Thyroid gland (tissue), 4 donors: Measurements from ENCODE around the gene CABP2.
A peak's percentile ranks its signal among the peaks of the same experiment; 100 is the strongest.

Experiments
- POLR2A ChIP-seq, 2 donors: fragments of 450-650 bp; IDR thresholded peaks; one replicate each; pipeline ENCODE4 v1.6.1; 2017; ENCODE audit warnings: antibody characterized with exemption in 2 of 2, mild to moderate bottlenecking in 2 of 2, moderate library complexity in 1 of 2
- TF ChIP-seq, protein P1 (sequence below), 6 experiments: fragments of 200-600 bp in 3 of 6; fragments of 450-650 bp in 3 of 6; sonication (generic) in 3 of 6; IDR thresholded peaks; one replicate each; pipeline ENCODE4 v1.5.1; 2016 to 2019; ENCODE audit warnings: antibody characterized with exemption in 6 of 6, mild to moderate bottlenecking in 2 of 6, inconsistent platforms in 1 of 6, moderate library complexity in 1 of 6

DNA sequence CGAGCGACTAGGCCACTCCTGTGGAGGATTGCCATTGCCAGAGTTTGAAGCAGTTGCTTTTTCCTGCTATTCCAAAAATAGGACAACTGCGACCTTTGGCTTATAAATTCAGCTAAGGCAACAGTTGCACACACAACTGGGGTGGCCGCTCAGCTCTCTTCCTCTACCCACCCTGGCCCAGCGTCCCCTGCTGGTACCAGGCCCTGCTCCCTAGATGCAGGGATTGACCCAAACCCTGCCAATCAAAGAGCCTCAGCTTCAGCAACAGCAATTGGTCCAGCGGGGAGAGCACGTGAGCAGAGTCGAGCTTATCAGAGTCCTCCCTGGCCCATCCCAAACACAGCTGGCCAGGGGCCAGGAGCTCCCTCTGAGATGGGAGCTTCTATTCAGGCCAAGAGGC, 22.0 kb upstream of the CABP2 start:
- TF ChIP-seq, protein P1, sequence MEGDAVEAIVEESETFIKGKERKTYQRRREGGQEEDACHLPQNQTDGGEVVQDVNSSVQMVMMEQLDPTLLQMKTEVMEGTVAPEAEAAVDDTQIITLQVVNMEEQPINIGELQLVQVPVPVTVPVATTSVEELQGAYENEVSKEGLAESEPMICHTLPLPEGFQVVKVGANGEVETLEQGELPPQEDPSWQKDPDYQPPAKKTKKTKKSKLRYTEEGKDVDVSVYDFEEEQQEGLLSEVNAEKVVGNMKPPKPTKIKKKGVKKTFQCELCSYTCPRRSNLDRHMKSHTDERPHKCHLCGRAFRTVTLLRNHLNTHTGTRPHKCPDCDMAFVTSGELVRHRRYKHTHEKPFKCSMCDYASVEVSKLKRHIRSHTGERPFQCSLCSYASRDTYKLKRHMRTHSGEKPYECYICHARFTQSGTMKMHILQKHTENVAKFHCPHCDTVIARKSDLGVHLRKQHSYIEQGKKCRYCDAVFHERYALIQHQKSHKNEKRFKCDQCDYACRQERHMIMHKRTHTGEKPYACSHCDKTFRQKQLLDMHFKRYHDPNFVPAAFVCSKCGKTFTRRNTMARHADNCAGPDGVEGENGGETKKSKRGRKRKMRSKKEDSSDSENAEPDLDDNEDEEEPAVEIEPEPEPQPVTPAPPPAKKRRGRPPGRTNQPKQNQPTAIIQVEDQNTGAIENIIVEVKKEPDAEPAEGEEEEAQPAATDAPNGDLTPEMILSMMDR (IDR thresholded peaks at IDR 0.05), result peak in 3 of 6 experiments; percentile 23 to 33 (median 24)
- no peak for TF ChIP-seq POLR2A (IDR thresholded peaks at IDR 0.05)
